Type B pancreatic cell (in vitro differentiated cells): Measurements from ENCODE around the gene CEND1. TPM values are rescaled to one million over a fixed set of nuclear protein-coding genes. Genes with fewer than 3 reads are reported as not detected.

Source experiments
- DNase-seq: peaks from one replicate; pipeline ENCODE4 v3.0.0; 2021; ENCODE audit warnings: mixed read lengths; ENCODE audit not compliant: unreplicated experiment; ENCODE audit errors: extremely low spot score
- H3K27ac Mint-ChIP-seq: 2 replicates; pipeline ENCODE4 v1.8.0; 2021; ENCODE audit warnings: mild to moderate bottlenecking, mixed read lengths
- H3K27me3 Mint-ChIP-seq: 2 replicates; pipeline ENCODE4 v1.8.0; 2021; ENCODE audit warnings: mixed read lengths
- H3K36me3 Mint-ChIP-seq: 2 replicates; pipeline ENCODE4 v1.8.0; 2021; ENCODE audit warnings: mixed read lengths
- H3K4me1 Mint-ChIP-seq: one replicate; pipeline ENCODE4 v1.8.0; 2021; ENCODE audit warnings: mixed read lengths; ENCODE audit not compliant: unreplicated experiment
- H3K4me3 Mint-ChIP-seq: 2 replicates; pipeline ENCODE4 v1.8.0; 2021; ENCODE audit warnings: mild to moderate bottlenecking, mixed read lengths
- H3K9me3 Mint-ChIP-seq: 2 replicates; pipeline ENCODE4 v1.8.0; 2021; ENCODE audit warnings: mixed read lengths
- total RNA-seq: library from RNA; stranded (reverse); gene quantifications from 2 replicates; pipeline ENCODE4 v1.2.1, GENCODE V29; 2021; ENCODE audit warnings: low replicate concordance
- TF ChIP-seq, protein P1 (sequence below): fragments of 200-600 bp; sonication (generic); conservative IDR thresholded peaks from 2 replicates; pipeline ENCODE4 v1.5.0; 2021; ENCODE audit warnings: antibody characterized with exemption, mild to moderate bottlenecking

The CEND1 gene
- total RNA-seq, 1 donor from 2014 or later, result 0.89 TPM

DNA sequence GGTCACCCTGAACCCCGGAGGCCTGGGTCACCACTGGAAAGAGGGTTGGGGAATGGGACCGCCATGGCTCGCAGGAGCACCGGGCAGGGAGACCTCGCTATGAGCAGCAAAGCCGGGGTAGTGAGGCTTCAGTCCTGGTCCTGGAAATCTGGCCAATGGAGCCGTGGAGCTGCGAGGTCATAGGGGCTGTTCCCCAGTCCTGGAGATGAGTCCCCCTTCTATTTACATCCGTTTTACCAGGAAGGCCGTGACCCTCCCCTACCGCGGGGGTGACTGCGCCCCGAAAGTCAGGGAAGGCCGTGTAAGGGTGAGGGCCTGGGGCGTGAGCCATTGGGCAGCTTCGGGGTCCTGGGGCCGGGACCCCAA lies 14.7 kb upstream of the CEND1 start:
- Mint-ChIP-seq H3K27me3 (no peaks in the 10 kb centered on the region), H3K36me3 (no peaks in the 10 kb centered on the region), H3K27ac (no peak overlapping the region), H3K9me3 (no peaks in the 10 kb centered on the region), H3K4me1 (no peaks in the 10 kb centered on the region), H3K4me3 (peak overlapping the region; percentile 85)
- no peak for DNase-seq
- TF ChIP-seq, protein P1, sequence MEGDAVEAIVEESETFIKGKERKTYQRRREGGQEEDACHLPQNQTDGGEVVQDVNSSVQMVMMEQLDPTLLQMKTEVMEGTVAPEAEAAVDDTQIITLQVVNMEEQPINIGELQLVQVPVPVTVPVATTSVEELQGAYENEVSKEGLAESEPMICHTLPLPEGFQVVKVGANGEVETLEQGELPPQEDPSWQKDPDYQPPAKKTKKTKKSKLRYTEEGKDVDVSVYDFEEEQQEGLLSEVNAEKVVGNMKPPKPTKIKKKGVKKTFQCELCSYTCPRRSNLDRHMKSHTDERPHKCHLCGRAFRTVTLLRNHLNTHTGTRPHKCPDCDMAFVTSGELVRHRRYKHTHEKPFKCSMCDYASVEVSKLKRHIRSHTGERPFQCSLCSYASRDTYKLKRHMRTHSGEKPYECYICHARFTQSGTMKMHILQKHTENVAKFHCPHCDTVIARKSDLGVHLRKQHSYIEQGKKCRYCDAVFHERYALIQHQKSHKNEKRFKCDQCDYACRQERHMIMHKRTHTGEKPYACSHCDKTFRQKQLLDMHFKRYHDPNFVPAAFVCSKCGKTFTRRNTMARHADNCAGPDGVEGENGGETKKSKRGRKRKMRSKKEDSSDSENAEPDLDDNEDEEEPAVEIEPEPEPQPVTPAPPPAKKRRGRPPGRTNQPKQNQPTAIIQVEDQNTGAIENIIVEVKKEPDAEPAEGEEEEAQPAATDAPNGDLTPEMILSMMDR, result no peak

- H3K27me3 Mint-ChIP-seq, result no peaks in the 10 kb centered on the region
- no peak overlapping the region for H3K27ac Mint-ChIP-seq
- TF ChIP-seq, protein P1, result no peak
- H3K4me3 Mint-ChIP-seq, result peak overlapping the region; percentile 85
- H3K4me1 Mint-ChIP-seq, result no peaks in the 10 kb centered on the region
- H3K9me3 Mint-ChIP-seq, result no peaks in the 10 kb centered on the region
- H3K36me3 Mint-ChIP-seq, result no peaks in the 10 kb centered on the region
- no peak for DNase-seq
Observed at GRCh38 chr11:803770-804598, 14.1 kb upstream of the CEND1 start.

GRCh38 chr11:803467-803742 lies 13.5 kb upstream of the CEND1 start:
- DNase-seq, result no peak
- TF ChIP-seq, protein P1, result no peak
- H3K27ac Mint-ChIP-seq, result no peak overlapping the region
- peak overlapping the region; percentile 52 for H3K4me3 Mint-ChIP-seq
- H3K27me3 Mint-ChIP-seq, result no peaks in the 10 kb centered on the region
- H3K36me3 Mint-ChIP-seq, result no peaks in the 10 kb centered on the region
- H3K4me1 Mint-ChIP-seq, result no peaks in the 10 kb centered on the region
- no peaks in the 10 kb centered on the region for H3K9me3 Mint-ChIP-seq

- Mint-ChIP-seq H3K9me3 (no peaks in the 10 kb centered on the region), H3K4me3 (peak overlapping the region; percentile 52)
- TF ChIP-seq, protein P1, result no peak
Observed at GRCh38 chr11:802693-803466, 13.0 kb upstream of the CEND1 start.

GRCh38 chr11:802018-802617 lies 12.2 kb upstream of the CEND1 start:
- Mint-ChIP-seq H3K27me3 (no peaks in the 10 kb centered on the region), H3K36me3 (no peaks in the 10 kb centered on the region), H3K4me3 (no peak overlapping the region), H3K4me1 (no peaks in the 10 kb centered on the region), H3K9me3 (no peaks in the 10 kb centered on the region), H3K27ac (no peak overlapping the region)
- TF ChIP-seq, protein P1, result no peak
- DNase-seq, result no peak

More at GRCh38 chr11:802693-803466, 13.0 kb upstream of the CEND1 start:
- DNase-seq, result no peak
- Mint-ChIP-seq H3K27me3 (no peaks in the 10 kb centered on the region), H3K36me3 (no peaks in the 10 kb centered on the region), H3K27ac (no peak overlapping the region), H3K4me1 (no peaks in the 10 kb centered on the region)
